Endothelial cell of umbilical vein (primary cell): Measurements from ENCODE around the gene CNTLN. TPM values are rescaled to one million over a fixed set of nuclear protein-coding genes. Genes with fewer than 3 reads are reported as not detected.

Source experiments
- BruUV-seq: library from RNA; stranded (reverse); fragments of 400-500 nt; replicated peaks from 2 replicates; lab custom pipeline; 2021; lab: Mats Ljungman, UMichigan
- CTCF ChIA-PET: fragments of 300-600, 350-600 bp; sonication (Branson Sonifier 250); formaldehyde crosslinking; loops from one replicate; lab custom pipeline; 2021; ENCODE audit warnings: antibody characterized with exemption, inconsistent platforms; lab: Charles Lee
- POLR2A ChIA-PET: fragments of 300-600, 350-600 bp; sonication (Branson Sonifier 250); formaldehyde crosslinking; loops from one replicate; lab custom pipeline; 2021; ENCODE audit warnings: antibody characterized with exemption, inconsistent platforms; lab: Charles Lee
- DNase-seq: peaks from one replicate; pipeline ENCODE4 v3.0.0-alpha.2; 2011; ENCODE audit warnings: low read depth, low spot score
- FAIRE-seq: peaks from 2 replicates; lab custom pipeline; 2011; peaks lifted over from hg19 to GRCh38; lab: Jason Lieb, UNC
- H2AFZ ChIP-seq: 2 replicates; pipeline ENCODE4 v1.6.0; 2012; ENCODE audit warnings: low read depth, low read length, control low read depth, inconsistent platforms
- H3K27ac ChIP-seq: 2 replicates; pipeline ENCODE4 v1.5.1; 2011; ENCODE audit warnings: low read depth, mild to moderate bottlenecking, control low read depth, low read length, moderate library complexity; ENCODE audit not compliant: insufficient read depth
- H3K27me3 ChIP-seq, 2 experiments: 2 replicates each; pipeline versions ENCODE4 v1.6.0 to v1.6.1; 2011; ENCODE audit warnings: low read length in 2 of 2, mixed read lengths in 1 of 2; ENCODE audit not compliant: control insufficient read depth in 2 of 2, insufficient read depth in 2 of 2
- H3K36me3 ChIP-seq, 2 experiments: 2 replicates in 1 of 2; 3 replicates in 1 of 2; pipeline ENCODE4 v1.5.1; 2011; ENCODE audit warnings: low read length in 2 of 2, mild to moderate bottlenecking in 1 of 2, moderate library complexity in 1 of 2; ENCODE audit not compliant: control insufficient read depth in 2 of 2, insufficient read depth in 2 of 2; ENCODE audit errors: extremely low read depth in 1 of 2
- H3K4me1 ChIP-seq: 3 replicates; pipeline ENCODE4 v1.5.1; 2011; ENCODE audit warnings: mild to moderate bottlenecking, low read length; ENCODE audit not compliant: control insufficient read depth, insufficient read depth; ENCODE audit errors: extremely low read depth
- H3K4me2 ChIP-seq: 2 replicates; pipeline ENCODE4 v1.6.1; 2011; ENCODE audit warnings: low read length, control low read depth, mixed read lengths; ENCODE audit not compliant: insufficient read depth
- H3K4me3 ChIP-seq, 3 experiments: fragments of 200-600 bp in 1 of 3; sonication (generic), shearing (Covaris generic) in 1 of 3; replicated peaks in 1 of 3; 2 replicates each; pipeline ENCODE4 v1.5.1; 2011 to 2016; ENCODE audit warnings: control low read depth in 3 of 3, low read length in 3 of 3, mild to moderate bottlenecking in 2 of 3, inconsistent platforms in 1 of 3, low read depth in 1 of 3, moderate library complexity in 1 of 3; ENCODE audit not compliant: insufficient read depth in 1 of 3
- H3K79me2 ChIP-seq: 2 replicates; pipeline ENCODE4 v1.6.0; 2012; ENCODE audit warnings: low read length, inconsistent platforms; ENCODE audit not compliant: control insufficient read depth, insufficient read depth
- H3K9ac ChIP-seq: replicated peaks from 2 replicates; pipeline ENCODE3; 2011; ENCODE audit warnings: low read length, control low read depth; ENCODE audit not compliant: insufficient read depth; ENCODE audit errors: extremely low read depth
- H3K9me1 ChIP-seq: replicated peaks from 3 replicates; pipeline ENCODE4 v1.6.0; 2011; ENCODE audit warnings: mild to moderate bottlenecking, low read length; ENCODE audit not compliant: control insufficient read depth, insufficient read depth; ENCODE audit errors: extremely low read depth
- H3K9me3 ChIP-seq: replicated peaks from 2 replicates; pipeline ENCODE4 v1.5.1; 2012; ENCODE audit warnings: low read length, inconsistent platforms; ENCODE audit not compliant: control insufficient read depth, insufficient read depth
- H4K20me1 ChIP-seq: replicated peaks from 2 replicates; pipeline ENCODE3; 2011; ENCODE audit warnings: mild to moderate bottlenecking, low read length; ENCODE audit not compliant: control insufficient read depth, insufficient read depth; ENCODE audit errors: extremely low read depth
- CTCF ChIP-seq, 2 donors: IDR thresholded peaks; 1 replicate in 1 of 2; 2 replicates in 1 of 2; pipeline ENCODE4 v1.5.1; 2011; ENCODE audit warnings: low read length in 2 of 2, mild to moderate bottlenecking in 2 of 2, moderate library complexity in 2 of 2, control low read depth in 1 of 2, inconsistent platforms in 1 of 2, low read depth in 1 of 2; ENCODE audit not compliant: insufficient read depth in 1 of 2; ENCODE audit errors: extremely low read depth in 1 of 2
- EZH2 ChIP-seq: IDR thresholded peaks from 2 replicates; pipeline ENCODE4 v1.6.1; 2012; ENCODE audit warnings: borderline replicate concordance, low read depth, mild to moderate bottlenecking, moderate library complexity, low read length, inconsistent platforms; ENCODE audit not compliant: severe bottlenecking
- FOS ChIP-seq: IDR thresholded peaks from 2 replicates; pipeline ENCODE4 v1.6.1; 2011; ENCODE audit warnings: mild to moderate bottlenecking, low read length, moderate library complexity, borderline replicate concordance; ENCODE audit not compliant: insufficient read depth
- GATA2 ChIP-seq: IDR thresholded peaks from 2 replicates; pipeline ENCODE4 v1.7.0; 2011; ENCODE audit warnings: low read depth, mild to moderate bottlenecking, moderate library complexity, mixed read lengths, low read length; ENCODE audit not compliant: insufficient read length, insufficient read depth
- JUN ChIP-seq: IDR thresholded peaks from 2 replicates; pipeline ENCODE4 v1.6.1; 2011; ENCODE audit warnings: borderline replicate concordance, low read depth; ENCODE audit not compliant: insufficient read length, insufficient read depth
- MAX ChIP-seq: IDR thresholded peaks from 2 replicates; pipeline ENCODE4 v1.6.1; 2011; ENCODE audit not compliant: insufficient read depth, insufficient read length
- MYC ChIP-seq: IDR thresholded peaks from one replicate; pipeline ENCODE4 v1.6.1; 2011; ENCODE audit warnings: mild to moderate bottlenecking, low read depth, low read length
- POLR2A ChIP-seq: IDR thresholded peaks from 2 replicates; pipeline ENCODE4 v1.6.1; 2012; ENCODE audit warnings: low read depth, mild to moderate bottlenecking, control low read depth, low read length
- POLR2AphosphoS5 ChIP-seq: IDR thresholded peaks from 2 replicates; pipeline ENCODE4 v1.6.1; 2012; ENCODE audit warnings: low read depth, mild to moderate bottlenecking, control low read depth, low read length, moderate library complexity; ENCODE audit not compliant: insufficient read depth
- dilution Hi-C: fragments of 300-500 bp; cut with MboI; formaldehyde crosslinking; loops from one replicate; pipeline ENCODE4 v1.15.0; 2019; ENCODE audit warnings: low sequenced_read_pairs; ENCODE audit not compliant: extremely low pct_ligation_motif_present
- intact Hi-C: fragments of 100-400 bp; cut with micrococcal nuclease; formaldehyde crosslinking; loops from one replicate; pipeline ENCODE4 v1.10.0; 2022
- polyA plus RNA-seq, 4 experiments: library from polyadenylated mRNA; depleted of rRNA in 3 of 4; stranded (reverse) in 3 of 4; unstranded in 1 of 4; fragments of >200 nt; gene quantifications; 2 replicates each; pipeline versions ENCODE4 v1.2.1 to v1.2.3, GENCODE V29; 2011 to 2012; ENCODE audit warnings: missing spikeins in 1 of 4
- total RNA-seq: library from RNA; stranded (reverse); gene quantifications from 2 replicates; pipeline ENCODE4 v1.2.3, GENCODE V29; 2021

CNTLN gene
- total and polyA plus RNA-seq, 2 donors (not counting 3 experiments of a cell fraction or from before 2014, with no cell fraction given), result 3.5 to 15.8 TPM

GRCh38 chr9:17160327-17160726, 25.5 kb downstream of the CNTLN start:
- intact Hi-C loops (no loop called here), dilution Hi-C loops (no loop called here)
- Histone ChIP-seq H3K27ac (no peak overlapping the region), H4K20me1 (peaks cover 2% of the 10 kb centered on the region), H3K9me1 (peaks cover 2% of the 10 kb centered on the region), H3K9ac (no peak overlapping the region), H2AFZ (no peak overlapping the region), H3K4me2 (no peak overlapping the region), H3K9me3 (no peaks in the 10 kb centered on the region), H3K27me3 (no peaks in the 10 kb centered on the region), H3K36me3 (peaks cover 0 to under 1% of the 10 kb centered on the region in 2 experiments), H3K4me3 (no peak overlapping the region), H3K79me2 (peaks cover 14% of the 10 kb centered on the region), H3K4me1 (no peaks in the 10 kb centered on the region)
- no peak for DNase-seq
- ChIA-PET POLR2A (no interaction called here), CTCF (interaction anchor here (1.8 kb wide), 1 partner anchor 44 kb away, joined by 4 read pairs; no protein-coding TSS in a partner anchor)
- no peak for FAIRE-seq
- no TSS peak for BruUV-seq
- TF ChIP-seq MYC, result no peak

- intact Hi-C loops, result no loop called here
- no peak for FAIRE-seq
- Histone ChIP-seq H3K4me2 (no peak overlapping the region), H3K9me3 (no peaks in the 10 kb centered on the region), H3K9ac (no peak overlapping the region), H4K20me1 (no peaks in the 10 kb centered on the region), H3K27ac (no peak overlapping the region), H3K9me1 (no peaks in the 10 kb centered on the region), H2AFZ (no peak overlapping the region), H3K27me3 (no peaks in the 10 kb centered on the region), H3K4me3 (no peak overlapping the region), H3K36me3 (no peaks in the 10 kb centered on the region), H3K4me1 (no peaks in the 10 kb centered on the region), H3K79me2 (peaks cover 6% of the 10 kb centered on the region)
- BruUV-seq, result no TSS peak
- CTCF ChIA-PET, result no interaction called here
- TF ChIP-seq POLR2A (no peak), POLR2AphosphoS5 (no peak), GATA2 (no peak), MYC (no peak), CTCF (IDR thresholded peaks at IDR 0.05; ENCODE audit: extremely low read depth in 1 of 2, insufficient read depth in 1 of 2, low read depth in 1 of 2, low read length in 2 of 2) (no peak), EZH2 (no peak), JUN (no peak), FOS (no peak), MAX (no peak)
- dilution Hi-C loops, result no loop called here
- DNase-seq, result no peak
- POLR2A ChIA-PET, result no interaction called here
Observed at GRCh38 chr9:17165764-17166163, 30.9 kb downstream of the CNTLN start.
